Mesenchymal stem cell (in vitro differentiated cells and primary cell): ENCODE data around the gene FBLN7.

ENCODE experiments used
- DNase-seq: peaks from one replicate; pipeline ENCODE4 v3.0.0-alpha.2; 2013
- H2AFZ ChIP-seq: one replicate; pipeline ENCODE4 v1.6.1; 2013; ENCODE audit warnings: low read depth, mild to moderate bottlenecking, control low read depth, inconsistent platforms, low read length, moderate library complexity
- H2AK5ac ChIP-seq: 2 replicates; pipeline ENCODE4 v1.6.1; 2013; ENCODE audit warnings: low read length, moderate library complexity, mild to moderate bottlenecking, inconsistent platforms; ENCODE audit not compliant: severe bottlenecking
- H2BK120ac ChIP-seq: one replicate; pipeline ENCODE4 v1.6.1; 2013; ENCODE audit warnings: low read depth, mild to moderate bottlenecking, inconsistent platforms, low read length, moderate library complexity
- H2BK12ac ChIP-seq, 2 experiments: one replicate each; pipeline ENCODE4 v1.6.1; 2013; ENCODE audit warnings: inconsistent platforms in 2 of 2, low read length in 2 of 2, mild to moderate bottlenecking in 2 of 2, moderate library complexity in 2 of 2, control low read depth in 1 of 2
- H2BK15ac ChIP-seq: one replicate; pipeline ENCODE4 v1.6.1; 2013; ENCODE audit warnings: mild to moderate bottlenecking, low read depth, inconsistent platforms; ENCODE audit not compliant: poor library complexity, severe bottlenecking
- H2BK5ac ChIP-seq: 2 replicates; pipeline ENCODE4 v1.6.1; 2013; ENCODE audit warnings: low read depth, mild to moderate bottlenecking, low read length, control low read depth, inconsistent platforms; ENCODE audit not compliant: poor library complexity, severe bottlenecking
- H3K14ac ChIP-seq, 2 experiments: one replicate each; pipeline ENCODE4 v1.6.1; 2013; ENCODE audit warnings: inconsistent platforms in 2 of 2, low read length in 2 of 2, control low read depth in 1 of 2, mild to moderate bottlenecking in 1 of 2, moderate library complexity in 1 of 2
- H3K18ac ChIP-seq, 2 experiments: one replicate each; pipeline ENCODE4 v1.6.1; 2013; ENCODE audit warnings: inconsistent platforms in 2 of 2, low read length in 2 of 2, control low read depth in 1 of 2, low read depth in 1 of 2, mild to moderate bottlenecking in 1 of 2
- H3K23ac ChIP-seq, 2 experiments: one replicate each; pipeline ENCODE4 v1.6.1; 2013; ENCODE audit warnings: inconsistent platforms in 2 of 2, low read length in 2 of 2, mild to moderate bottlenecking in 2 of 2, moderate library complexity in 2 of 2, control low read depth in 1 of 2
- H3K27ac ChIP-seq: 2 replicates; pipeline ENCODE4 v1.5.1; 2013; ENCODE audit warnings: mild to moderate bottlenecking, moderate library complexity, low read length, control low read depth, inconsistent platforms; ENCODE audit not compliant: poor library complexity, severe bottlenecking
- H3K27me3 ChIP-seq, 2 experiments: 2 replicates each; pipeline versions ENCODE4 v1.6.1 to v1.7.0; 2013; ENCODE audit warnings: low read length in 2 of 2, mild to moderate bottlenecking in 2 of 2, moderate library complexity in 2 of 2, control low read depth in 1 of 2, inconsistent platforms in 1 of 2; ENCODE audit not compliant: control insufficient read depth in 1 of 2, insufficient read depth in 1 of 2
- H3K36me3 ChIP-seq, 2 experiments: 2 replicates each; pipeline versions ENCODE4 v1.6.1 to v1.7.0; 2013; ENCODE audit warnings: low read length in 2 of 2, control low read depth in 1 of 2, inconsistent platforms in 1 of 2, low read depth in 1 of 2, mild to moderate bottlenecking in 1 of 2; ENCODE audit not compliant: insufficient read depth in 2 of 2, control insufficient read depth in 1 of 2
- H3K4ac ChIP-seq, 2 experiments: one replicate each; pipeline ENCODE4 v1.6.1; 2013; ENCODE audit warnings: inconsistent platforms in 2 of 2, low read length in 2 of 2, mild to moderate bottlenecking in 2 of 2, moderate library complexity in 2 of 2, control low read depth in 1 of 2, low read depth in 1 of 2
- H3K4me1 ChIP-seq: 2 replicates; pipeline ENCODE4 v1.6.1; 2013; ENCODE audit warnings: low read depth, low read length, control low read depth; ENCODE audit not compliant: control insufficient read depth, insufficient read depth
- H3K4me2 ChIP-seq: 2 replicates; pipeline ENCODE4 v1.6.1; 2013; ENCODE audit warnings: low read length, mild to moderate bottlenecking, inconsistent platforms; ENCODE audit not compliant: poor library complexity, severe bottlenecking
- H3K4me3 ChIP-seq, 2 experiments: 2 replicates each; pipeline versions ENCODE4 v1.5.1 to v1.7.0; 2013; ENCODE audit warnings: low read length in 2 of 2, mild to moderate bottlenecking in 2 of 2, control low read depth in 1 of 2, low read depth in 1 of 2; ENCODE audit not compliant: insufficient read depth in 1 of 2
- H3K79me1 ChIP-seq: replicated peaks from 2 replicates; pipeline ENCODE4 v1.6.1; 2013; ENCODE audit warnings: mild to moderate bottlenecking, control low read depth, low read length, inconsistent platforms; ENCODE audit not compliant: poor library complexity, severe bottlenecking
- H3K9ac ChIP-seq: 2 replicates; pipeline ENCODE4 v1.7.0; 2013; ENCODE audit warnings: mild to moderate bottlenecking, low read length, moderate library complexity
- H3K9me3 ChIP-seq: 2 replicates; pipeline ENCODE4 v1.7.0; 2013; ENCODE audit warnings: mild to moderate bottlenecking, low read length; ENCODE audit not compliant: control insufficient read depth
- H4K8ac ChIP-seq: one replicate; pipeline ENCODE4 v1.6.1; 2013; ENCODE audit warnings: inconsistent platforms, mild to moderate bottlenecking, low read length, moderate library complexity
- H4K91ac ChIP-seq: one replicate; pipeline ENCODE4 v1.6.1; 2013; ENCODE audit warnings: mild to moderate bottlenecking, low read length, inconsistent platforms
- WGBS: methylation state at CpG from one replicate; pipeline ENCODE4 v1.1.7; 2013; ENCODE audit warnings: mixed read lengths; 5-methylcytosine and 5-hydroxymethylcytosine counted together

The FBLN7 gene

GRCh38 chr2:112162341-112162740 is 24.2 kb downstream of the FBLN7 start:
- no peak overlapping the region for H2BK5ac ChIP-seq
- H3K4me2 ChIP-seq = no peak overlapping the region
- H3K36me3 ChIP-seq = peaks cover 0 to 4% of the 10 kb centered on the region in 2 experiments
- 97% methylated on average over 5 of the region's 6 CpGs for WGBS
- H2BK15ac ChIP-seq = no peak overlapping the region
- H3K9me3 ChIP-seq = no peaks in the 10 kb centered on the region
- no peak overlapping the region for H4K8ac ChIP-seq
- H3K27me3 ChIP-seq = no peaks in the 10 kb centered on the region
- no peak overlapping the region for H2AFZ ChIP-seq
- no peak overlapping the region for H3K18ac ChIP-seq
- H3K14ac ChIP-seq = no peak overlapping the region
- no peak overlapping the region for H3K27ac ChIP-seq
- H3K9ac ChIP-seq = no peak overlapping the region
- peaks cover 6% of the 10 kb centered on the region for H3K4me1 ChIP-seq
- H2AK5ac ChIP-seq = no peak overlapping the region
- no peak overlapping the region for H4K91ac ChIP-seq
- DNase-seq = no peak
- H3K23ac ChIP-seq = no peak overlapping the region
- no peak overlapping the region for H3K4ac ChIP-seq
- H3K79me1 ChIP-seq = no peaks in the 10 kb centered on the region
- no peak overlapping the region for H2BK12ac ChIP-seq
- no peak overlapping the region for H3K4me3 ChIP-seq
- no peak overlapping the region for H2BK120ac ChIP-seq

- Histone ChIP-seq H2AFZ (no peak overlapping the region), H3K27ac (no peak overlapping the region), H2BK5ac (no peak overlapping the region), H3K36me3 (peaks cover 0 to 4% of the 10 kb centered on the region in 2 experiments), H3K23ac (no peak overlapping the region), H4K8ac (no peak overlapping the region), H3K4me1 (peaks cover 6% of the 10 kb centered on the region), H3K9me3 (no peaks in the 10 kb centered on the region), H3K4ac (no peak overlapping the region), H2BK12ac (no peak overlapping the region), H3K18ac (no peak overlapping the region), H2BK120ac (no peak overlapping the region), H2AK5ac (no peak overlapping the region), H2BK15ac (no peak overlapping the region), H3K4me2 (no peak overlapping the region), H3K9ac (no peak overlapping the region), H3K4me3 (no peak overlapping the region), H4K91ac (no peak overlapping the region), H3K27me3 (no peaks in the 10 kb centered on the region), H3K79me1 (no peaks in the 10 kb centered on the region), H3K14ac (no peak overlapping the region)
- DNase-seq = no peak
- WGBS = 95% methylated on average over 11 of the region's 11 CpGs
These were observed 24.8 kb downstream of the FBLN7 start for GRCh38 chr2:112162956-112163355.

- no peaks in the 10 kb centered on the region for H3K79me1 ChIP-seq
- H4K8ac ChIP-seq = no peak overlapping the region
- H3K18ac ChIP-seq = no peak overlapping the region
- WGBS = 84% methylated on average over 9 of the region's 9 CpGs
- no peak overlapping the region for H3K4me3 ChIP-seq
- no peak overlapping the region for H2AFZ ChIP-seq
- H3K36me3 ChIP-seq = peaks cover 0 to 4% of the 10 kb centered on the region in 2 experiments
- H3K27ac ChIP-seq = no peak overlapping the region
- no peaks in the 10 kb centered on the region for H3K9me3 ChIP-seq
- no peak overlapping the region for H3K4ac ChIP-seq
- no peak overlapping the region for H3K14ac ChIP-seq
- peaks cover 9% of the 10 kb centered on the region for H3K4me1 ChIP-seq
- no peak overlapping the region for H2BK120ac ChIP-seq
- no peak overlapping the region for H2AK5ac ChIP-seq
- no peak for DNase-seq
- H4K91ac ChIP-seq = no peak overlapping the region
- no peak overlapping the region for H2BK12ac ChIP-seq
- H3K4me2 ChIP-seq = no peak overlapping the region
- H2BK5ac ChIP-seq = no peak overlapping the region
- H2BK15ac ChIP-seq = no peak overlapping the region
- H3K23ac ChIP-seq = no peak overlapping the region
- no peak overlapping the region for H3K9ac ChIP-seq
- no peaks in the 10 kb centered on the region for H3K27me3 ChIP-seq
These were observed 25.4 kb downstream of the FBLN7 start for GRCh38 chr2:112163541-112163981.

- Histone ChIP-seq H3K27me3 (no peaks in the 10 kb centered on the region), H4K8ac (no peak overlapping the region), H3K14ac (no peak overlapping the region), H3K79me1 (no peaks in the 10 kb centered on the region), H3K9me3 (no peaks in the 10 kb centered on the region), H2AK5ac (no peak overlapping the region), H3K18ac (no peak overlapping the region), H3K27ac (no peak overlapping the region), H3K36me3 (peaks cover 0 to 4% of the 10 kb centered on the region in 2 experiments), H4K91ac (no peak overlapping the region), H2AFZ (no peak overlapping the region), H3K4me1 (peaks cover 9% of the 10 kb centered on the region), H3K4me2 (no peak overlapping the region), H2BK12ac (no peak overlapping the region), H3K4ac (no peak overlapping the region), H2BK15ac (no peak overlapping the region), H2BK120ac (no peak overlapping the region), H3K23ac (no peak overlapping the region), H2BK5ac (no peak overlapping the region), H3K9ac (no peak overlapping the region), H3K4me3 (no peak overlapping the region)
- no peak for DNase-seq
- 96% methylated on average over 11 of the region's 11 CpGs for WGBS
These were observed 26.7 kb downstream of the FBLN7 start for GRCh38 chr2:112164876-112165275.
